ENCODE measurements around the gene AFP. TPM values are rescaled to one million over a fixed set of nuclear protein-coding genes. Genes with fewer than 3 reads are reported as not detected.

Gene AFP
- polyA plus RNA-seq, 1 experiment: 0.23 TPM

DNA sequence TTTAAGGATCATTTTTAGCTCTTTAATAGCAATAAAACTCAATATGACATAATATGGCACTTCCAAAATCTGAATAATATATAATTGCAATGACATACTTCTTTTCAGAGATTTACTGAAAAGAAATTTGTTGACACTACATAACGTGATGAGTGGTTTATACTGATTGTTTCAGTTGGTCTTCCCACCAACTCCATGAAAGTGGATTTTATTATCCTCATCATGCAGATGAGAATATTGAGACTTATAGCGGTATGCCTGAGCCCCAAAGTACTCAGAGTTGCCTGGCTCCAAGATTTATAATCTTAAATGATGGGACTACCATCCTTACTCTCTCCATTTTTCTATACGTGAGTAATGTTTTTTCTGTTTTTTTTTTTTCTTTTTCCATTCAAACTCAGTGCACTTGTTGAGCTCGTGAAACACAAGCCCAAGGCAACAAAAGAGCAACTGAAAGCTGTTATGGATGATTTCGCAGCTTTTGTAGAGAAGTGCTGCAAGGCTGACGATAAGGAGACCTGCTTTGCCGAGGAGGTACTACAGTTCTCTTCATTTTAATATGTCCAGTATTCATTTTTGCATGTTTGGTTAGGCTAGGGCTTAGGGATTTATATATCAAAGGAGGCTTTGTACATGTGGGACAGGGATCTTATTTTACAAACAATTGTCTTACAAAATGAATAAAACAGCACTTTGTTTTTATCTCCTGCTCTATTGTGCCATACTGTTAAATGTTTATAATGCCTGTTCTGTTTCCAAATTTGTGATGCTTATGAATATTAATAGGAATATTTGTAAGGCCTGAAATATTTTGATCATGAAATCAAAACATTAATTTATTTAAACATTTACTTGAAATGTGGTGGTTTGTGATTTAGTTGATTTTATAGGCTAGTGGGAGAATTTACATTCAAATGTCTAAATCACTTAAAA, 16.6 kb upstream of the AFP start:
- ChIA-PET POLR2A (no interaction called here), CTCF (interaction anchor here (0.6 kb wide), 1 partner anchor 19 kb away, joined by 3 read pairs; no protein-coding TSS in a partner anchor)
- H3K4me3 ChIP-seq (ENCODE audit: low read depth, low read length): no peak overlapping the region

DNA sequence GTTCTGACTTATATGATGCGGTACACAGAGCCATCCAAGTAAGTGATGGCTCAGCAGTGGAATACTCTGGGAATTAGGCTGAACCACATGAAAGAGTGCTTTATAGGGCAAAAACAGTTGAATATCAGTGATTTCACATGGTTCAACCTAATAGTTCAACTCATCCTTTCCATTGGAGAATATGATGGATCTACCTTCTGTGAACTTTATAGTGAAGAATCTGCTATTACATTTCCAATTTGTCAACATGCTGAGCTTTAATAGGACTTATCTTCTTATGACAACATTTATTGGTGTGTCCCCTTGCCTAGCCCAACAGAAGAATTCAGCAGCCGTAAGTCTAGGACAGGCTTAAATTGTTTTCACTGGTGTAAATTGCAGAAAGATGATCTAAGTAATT, 15.4 kb upstream of the AFP start:
- TF ChIP-seq, protein P1, sequence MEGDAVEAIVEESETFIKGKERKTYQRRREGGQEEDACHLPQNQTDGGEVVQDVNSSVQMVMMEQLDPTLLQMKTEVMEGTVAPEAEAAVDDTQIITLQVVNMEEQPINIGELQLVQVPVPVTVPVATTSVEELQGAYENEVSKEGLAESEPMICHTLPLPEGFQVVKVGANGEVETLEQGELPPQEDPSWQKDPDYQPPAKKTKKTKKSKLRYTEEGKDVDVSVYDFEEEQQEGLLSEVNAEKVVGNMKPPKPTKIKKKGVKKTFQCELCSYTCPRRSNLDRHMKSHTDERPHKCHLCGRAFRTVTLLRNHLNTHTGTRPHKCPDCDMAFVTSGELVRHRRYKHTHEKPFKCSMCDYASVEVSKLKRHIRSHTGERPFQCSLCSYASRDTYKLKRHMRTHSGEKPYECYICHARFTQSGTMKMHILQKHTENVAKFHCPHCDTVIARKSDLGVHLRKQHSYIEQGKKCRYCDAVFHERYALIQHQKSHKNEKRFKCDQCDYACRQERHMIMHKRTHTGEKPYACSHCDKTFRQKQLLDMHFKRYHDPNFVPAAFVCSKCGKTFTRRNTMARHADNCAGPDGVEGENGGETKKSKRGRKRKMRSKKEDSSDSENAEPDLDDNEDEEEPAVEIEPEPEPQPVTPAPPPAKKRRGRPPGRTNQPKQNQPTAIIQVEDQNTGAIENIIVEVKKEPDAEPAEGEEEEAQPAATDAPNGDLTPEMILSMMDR (IDR thresholded peaks at IDR 0.05; ENCODE audit: insufficient read depth, low read depth, low read length): no peak
- DNase-seq (ENCODE audit: low read depth): no peak
- no peaks in the 10 kb centered on the region for H3K27me3 ChIP-seq (ENCODE audit: control insufficient read depth, insufficient read depth, low read length)
- ChIA-PET POLR2A (no interaction called here), CTCF (interaction anchor here (0.7 kb wide), 1 partner anchor 11 kb away, joined by 3 read pairs; no protein-coding TSS in a partner anchor)
- H3K4me3 ChIP-seq (ENCODE audit: low read depth, low read length): no peak overlapping the region
- no peaks in the 10 kb centered on the region for H3K36me3 ChIP-seq (ENCODE audit: control insufficient read depth, insufficient read depth, low read length)

More for the DNA sequence above, 16.6 kb upstream of the AFP start:
- DNase-seq (ENCODE audit: low read depth): no peak
- no peaks in the 10 kb centered on the region for H3K36me3 ChIP-seq (ENCODE audit: control insufficient read depth, insufficient read depth, low read length)
- TF ChIP-seq, protein P1 (IDR thresholded peaks at IDR 0.05; ENCODE audit: insufficient read depth, low read depth, low read length): no peak
- H3K27me3 ChIP-seq (ENCODE audit: control insufficient read depth, insufficient read depth, low read length): no peaks in the 10 kb centered on the region

DNA sequence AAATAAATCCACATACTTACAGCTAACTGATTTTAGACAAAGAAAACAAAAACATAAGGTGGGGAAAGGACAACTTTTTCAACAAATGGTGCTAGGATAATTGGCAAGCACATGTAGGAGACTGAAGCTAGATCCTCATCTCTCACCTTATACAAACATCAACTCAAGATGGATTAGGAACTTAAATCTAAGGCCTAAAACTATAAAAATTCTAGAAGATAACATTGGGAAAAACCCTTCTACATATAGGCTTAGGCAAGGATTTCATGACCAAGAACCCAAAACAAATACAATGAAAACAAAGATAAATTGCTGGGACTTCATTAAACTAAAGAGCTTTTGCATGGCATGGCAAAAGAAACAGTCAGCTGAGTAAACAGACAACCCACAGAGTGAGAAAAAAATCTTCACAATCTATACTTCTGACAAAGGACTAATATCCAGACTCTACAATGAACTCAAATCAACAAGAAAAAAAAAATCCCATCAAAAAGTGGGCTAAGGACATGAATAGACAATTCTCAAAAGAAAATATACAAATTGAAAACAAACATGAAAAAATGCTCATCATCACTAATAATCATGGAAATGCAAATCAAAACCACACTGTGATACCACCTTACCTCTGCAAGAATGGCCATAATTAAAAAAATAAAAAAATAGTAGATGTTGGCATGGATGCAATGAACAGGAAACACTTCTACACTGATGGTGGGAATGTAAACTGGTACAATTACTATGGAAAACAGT, 14.1 kb upstream of the AFP start:
- ChIA-PET POLR2A (no interaction called here), CTCF (no interaction called here)
- no peak overlapping the region for H3K4me3 ChIP-seq (ENCODE audit: low read depth, low read length)
- H3K36me3 ChIP-seq (ENCODE audit: control insufficient read depth, insufficient read depth, low read length): no peaks in the 10 kb centered on the region
- no peak for DNase-seq (ENCODE audit: low read depth)
- TF ChIP-seq, protein P1 (IDR thresholded peaks at IDR 0.05; ENCODE audit: insufficient read depth, low read depth, low read length): no peak
- no peaks in the 10 kb centered on the region for H3K27me3 ChIP-seq (ENCODE audit: control insufficient read depth, insufficient read depth, low read length)

DNA sequence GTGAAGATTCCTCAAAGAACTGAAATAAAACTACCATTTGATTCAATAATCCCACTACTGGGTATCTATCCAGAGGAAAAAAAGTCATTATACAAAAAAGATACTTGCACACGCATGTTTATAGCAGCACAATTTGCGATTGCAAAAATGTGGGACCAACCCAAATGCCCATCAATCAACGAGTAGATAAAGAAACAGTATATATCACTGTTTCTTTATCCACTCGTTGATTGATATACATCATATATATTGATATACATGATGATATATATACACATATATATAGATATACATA, 13.6 kb upstream of the AFP start:
- TF ChIP-seq, protein P1 (IDR thresholded peaks at IDR 0.05; ENCODE audit: insufficient read depth, low read depth, low read length): no peak
- no peaks in the 10 kb centered on the region for H3K36me3 ChIP-seq (ENCODE audit: control insufficient read depth, insufficient read depth, low read length)
- ChIA-PET CTCF (no interaction called here), POLR2A (no interaction called here)
- no peak for DNase-seq (ENCODE audit: low read depth)
- no peak overlapping the region for H3K4me3 ChIP-seq (ENCODE audit: low read depth, low read length)
- no peaks in the 10 kb centered on the region for H3K27me3 ChIP-seq (ENCODE audit: control insufficient read depth, insufficient read depth, low read length)

DNA sequence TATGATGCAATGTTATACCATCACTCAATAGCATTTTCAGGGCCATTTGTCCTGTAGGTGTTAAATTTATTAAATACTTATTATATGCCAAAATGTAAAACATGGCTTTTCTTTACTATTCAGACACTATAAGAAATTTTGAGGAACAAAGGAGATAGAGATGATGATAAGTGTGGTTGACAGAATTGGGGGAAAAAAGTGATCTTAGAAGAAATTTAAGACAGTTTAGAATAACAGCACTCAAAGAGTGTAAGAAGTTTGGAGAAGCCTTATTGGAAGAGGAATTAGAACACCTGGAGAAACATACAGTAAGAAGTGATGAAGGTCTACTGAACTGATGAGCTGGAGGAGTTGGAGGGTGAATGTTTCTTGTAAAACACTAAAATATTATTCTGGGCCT, 12.8 kb upstream of the AFP start:
- DNase-seq (ENCODE audit: low read depth): no peak
- ChIA-PET CTCF (no interaction called here), POLR2A (no interaction called here)
- no peak overlapping the region for H3K4me3 ChIP-seq (ENCODE audit: low read depth, low read length)
- TF ChIP-seq, protein P1 (IDR thresholded peaks at IDR 0.05; ENCODE audit: insufficient read depth, low read depth, low read length): no peak
- H3K27me3 ChIP-seq (ENCODE audit: control insufficient read depth, insufficient read depth, low read length): no peaks in the 10 kb centered on the region
- no peaks in the 10 kb centered on the region for H3K36me3 ChIP-seq (ENCODE audit: control insufficient read depth, insufficient read depth, low read length)
